Neural cell (in vitro differentiated cells): ENCODE data around the gene MSGN1. TPM values are rescaled to one million over a fixed set of nuclear protein-coding genes. Genes with fewer than 3 reads are reported as not detected.

Source experiments
- H2AFZ ChIP-seq: fragments of 200-600, 300-800 bp; sonication (generic), shearing (Covaris generic); 2 replicates; pipeline ENCODE4 v1.6.0; 2014; ENCODE audit warnings: low read depth, mild to moderate bottlenecking, antibody characterized with exemption, low read length, moderate library complexity
- H3F3A ChIP-seq: fragments of 200-600 bp; shearing (Covaris generic); 2 replicates; pipeline ENCODE4 v1.6.1; 2016; ENCODE audit warnings: mild to moderate bottlenecking, moderate library complexity, mixed read lengths, antibody characterized with exemption, low read length; ENCODE audit not compliant: insufficient read depth, poor library complexity, severe bottlenecking
- H3K27ac ChIP-seq: fragments of 200-600, 300-800 bp; sonication (generic), shearing (Covaris generic); 2 replicates; pipeline ENCODE4 v1.5.1; 2014; ENCODE audit warnings: mild to moderate bottlenecking, low read length, moderate library complexity
- H3K27me3 ChIP-seq: fragments of 300-800, 200-600 bp; sonication (generic), shearing (Covaris generic); 2 replicates; pipeline ENCODE4 v1.6.0; 2014; ENCODE audit warnings: mild to moderate bottlenecking, low read depth, low read length, moderate library complexity; ENCODE audit not compliant: insufficient read depth
- H3K36me3 ChIP-seq: fragments of 300-800, 200-600 bp; sonication (generic), shearing (Covaris generic); 2 replicates; pipeline ENCODE4 v1.5.1; 2014; ENCODE audit warnings: mild to moderate bottlenecking, antibody characterized with exemption, low read length, moderate library complexity; ENCODE audit not compliant: insufficient read depth
- H3K4me2 ChIP-seq: fragments of 300-800, 200-600 bp; sonication (generic), shearing (Covaris generic); 2 replicates; pipeline ENCODE4 v1.6.0; 2014; ENCODE audit warnings: mild to moderate bottlenecking, low read length
- H3K4me3 ChIP-seq: fragments of 300-800, 200-600 bp; sonication (generic), shearing (Covaris generic); 2 replicates; pipeline ENCODE4 v1.5.1; 2014; ENCODE audit warnings: mild to moderate bottlenecking, low read length, moderate library complexity
- H3K79me2 ChIP-seq: fragments of 200-600 bp; shearing (Covaris generic); replicated peaks from 2 replicates; pipeline ENCODE4 v1.6.0; 2014; ENCODE audit warnings: mild to moderate bottlenecking, low read length, moderate library complexity; ENCODE audit not compliant: insufficient read depth
- H3K9ac ChIP-seq: fragments of 300-800, 200-600 bp; sonication (generic), shearing (Covaris generic); 2 replicates; pipeline ENCODE4 v1.6.1; 2016; ENCODE audit warnings: mild to moderate bottlenecking, low read length, mixed read lengths
- H3K9me2 ChIP-seq: fragments of 200-600 bp; shearing (Covaris generic); 2 replicates; pipeline ENCODE4 v1.6.1; 2016; ENCODE audit warnings: mild to moderate bottlenecking, low read length, mixed read lengths; ENCODE audit not compliant: insufficient read depth
- H3K9me3 ChIP-seq: fragments of 200-600, 300-800 bp; sonication (generic), shearing (Covaris generic); 2 replicates; pipeline ENCODE4 v1.6.1; 2016; ENCODE audit warnings: mild to moderate bottlenecking, mixed run types, low read length, moderate library complexity, mixed read lengths
- H4K20me1 ChIP-seq: fragments of 200-600 bp; shearing (Covaris generic); 2 replicates; pipeline ENCODE4 v1.6.1; 2016; ENCODE audit warnings: mild to moderate bottlenecking, mixed run types; ENCODE audit not compliant: insufficient read depth
- EP300 ChIP-seq: fragments of 450-650 bp; conservative IDR thresholded peaks from 2 replicates; pipeline ENCODE4 v1.6.1; 2014; ENCODE audit warnings: antibody characterized with exemption, mild to moderate bottlenecking, moderate library complexity; ENCODE audit not compliant: poor library complexity, severe bottlenecking
- MXI1 ChIP-seq: fragments of 450-650 bp; conservative IDR thresholded peaks from 2 replicates; pipeline ENCODE4 v1.6.1; 2014; ENCODE audit warnings: antibody characterized with exemption, mild to moderate bottlenecking; ENCODE audit not compliant: poor library complexity, severe bottlenecking
- POLR2AphosphoS5 ChIP-seq: IDR thresholded peaks from 2 replicates; pipeline ENCODE4 v1.6.1; 2012
- RAD21 ChIP-seq: fragments of 450-650 bp; conservative IDR thresholded peaks from 2 replicates; pipeline ENCODE4 v1.6.1; 2014; ENCODE audit warnings: antibody characterized with exemption, mild to moderate bottlenecking, moderate library complexity
- REST ChIP-seq: IDR thresholded peaks from 2 replicates; pipeline ENCODE4 v1.6.1; 2012; ENCODE audit warnings: borderline replicate concordance
- polyA plus RNA-seq: library from polyadenylated mRNA; depleted of rRNA; stranded (reverse); fragments of >200 nt; gene quantifications from 2 replicates; pipeline ENCODE4 v1.2.3, GENCODE V29; 2014
- TF ChIP-seq, protein P1 (sequence below): fragments of 450-650 bp; IDR thresholded peaks from 2 replicates; pipeline ENCODE4 v1.5.1; 2014; ENCODE audit warnings: antibody characterized with exemption, mild to moderate bottlenecking, moderate library complexity; ENCODE audit not compliant: poor library complexity, severe bottlenecking

The MSGN1 gene
- polyA plus RNA-seq, 1 donor from 2014 or later = not detected

DNA sequence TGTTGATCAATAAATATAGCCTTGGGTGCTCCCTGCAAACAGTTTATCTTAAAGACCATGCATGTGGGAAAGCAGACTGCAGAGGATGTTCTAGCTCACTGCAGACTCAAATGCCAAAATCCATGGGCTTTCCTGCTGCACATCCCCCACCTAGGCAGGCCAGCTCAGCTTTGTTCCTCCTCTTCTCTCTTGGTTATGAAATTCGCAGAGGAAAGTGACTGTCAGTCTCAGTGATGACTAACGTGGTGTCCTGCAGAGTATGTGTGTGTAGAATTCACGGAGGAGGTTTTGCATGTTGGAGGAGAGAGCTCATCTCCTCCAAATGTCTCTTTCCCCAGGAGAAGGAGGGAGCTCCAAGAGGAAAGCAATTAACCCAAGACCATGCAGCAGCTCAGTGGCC is 40.8 kb downstream of the MSGN1 start:
- TF ChIP-seq EP300 (no peak), POLR2AphosphoS5 (no peak), RAD21 (no peak), REST (no peak)
- Histone ChIP-seq H3K79me2 (no peaks in the 10 kb centered on the region), H4K20me1 (no peaks in the 10 kb centered on the region), H3K9ac (no peak overlapping the region), H2AFZ (no peak overlapping the region), H3K27me3 (no peaks in the 10 kb centered on the region), H3K4me3 (no peak overlapping the region), H3K27ac (no peak overlapping the region), H3K4me2 (no peak overlapping the region), H3K9me2 (no peaks in the 10 kb centered on the region), H3F3A (no peaks in the 10 kb centered on the region), H3K9me3 (no peaks in the 10 kb centered on the region), H3K36me3 (no peaks in the 10 kb centered on the region)

DNA sequence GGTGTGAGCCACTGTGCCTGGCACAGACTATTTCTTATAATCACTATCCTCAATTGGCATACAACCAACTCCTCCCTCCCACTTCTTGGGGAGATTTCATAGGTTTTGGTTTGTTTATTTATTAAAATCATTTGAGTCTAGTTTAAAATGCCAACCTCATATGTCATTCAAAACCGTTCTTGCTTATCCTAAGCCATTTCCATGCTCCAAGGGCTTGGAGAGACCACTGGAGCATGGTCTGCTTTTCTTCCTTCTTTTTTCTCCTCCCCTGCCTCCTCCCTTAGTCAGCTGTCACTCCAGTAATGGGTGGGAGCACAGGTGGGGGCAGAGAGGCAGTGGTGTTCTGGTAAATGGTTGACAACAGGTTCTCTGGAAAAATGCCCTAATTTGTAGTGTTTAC is 41.8 kb downstream of the MSGN1 start:
- Histone ChIP-seq H3F3A (no peaks in the 10 kb centered on the region), H3K9me2 (no peaks in the 10 kb centered on the region), H3K79me2 (no peaks in the 10 kb centered on the region), H3K36me3 (no peaks in the 10 kb centered on the region), H4K20me1 (no peaks in the 10 kb centered on the region), H3K27ac (no peak overlapping the region), H3K4me2 (no peak overlapping the region), H2AFZ (no peak overlapping the region), H3K9ac (no peak overlapping the region), H3K27me3 (no peaks in the 10 kb centered on the region), H3K9me3 (no peaks in the 10 kb centered on the region), H3K4me3 (no peak overlapping the region)
- TF ChIP-seq REST (no peak), EP300 (no peak), RAD21 (no peak), MXI1 (no peak)
- TF ChIP-seq, protein P1, sequence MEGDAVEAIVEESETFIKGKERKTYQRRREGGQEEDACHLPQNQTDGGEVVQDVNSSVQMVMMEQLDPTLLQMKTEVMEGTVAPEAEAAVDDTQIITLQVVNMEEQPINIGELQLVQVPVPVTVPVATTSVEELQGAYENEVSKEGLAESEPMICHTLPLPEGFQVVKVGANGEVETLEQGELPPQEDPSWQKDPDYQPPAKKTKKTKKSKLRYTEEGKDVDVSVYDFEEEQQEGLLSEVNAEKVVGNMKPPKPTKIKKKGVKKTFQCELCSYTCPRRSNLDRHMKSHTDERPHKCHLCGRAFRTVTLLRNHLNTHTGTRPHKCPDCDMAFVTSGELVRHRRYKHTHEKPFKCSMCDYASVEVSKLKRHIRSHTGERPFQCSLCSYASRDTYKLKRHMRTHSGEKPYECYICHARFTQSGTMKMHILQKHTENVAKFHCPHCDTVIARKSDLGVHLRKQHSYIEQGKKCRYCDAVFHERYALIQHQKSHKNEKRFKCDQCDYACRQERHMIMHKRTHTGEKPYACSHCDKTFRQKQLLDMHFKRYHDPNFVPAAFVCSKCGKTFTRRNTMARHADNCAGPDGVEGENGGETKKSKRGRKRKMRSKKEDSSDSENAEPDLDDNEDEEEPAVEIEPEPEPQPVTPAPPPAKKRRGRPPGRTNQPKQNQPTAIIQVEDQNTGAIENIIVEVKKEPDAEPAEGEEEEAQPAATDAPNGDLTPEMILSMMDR = no peak
